Gastroesophageal sphincter (tissue), 3 donors: ENCODE measurements around the gene ATL3.

Source experiments
- POLR2A ChIP-seq, 2 donors: fragments of 450-650 bp; IDR thresholded peaks; one replicate each; pipeline ENCODE4 v1.6.1; 2017; ENCODE audit warnings: antibody characterized with exemption in 2 of 2, mild to moderate bottlenecking in 2 of 2, moderate library complexity in 1 of 2
- POLR2AphosphoS5 ChIP-seq: sonication (generic); formaldehyde crosslinking; IDR thresholded peaks from one replicate; pipeline ENCODE4 v1.6.1; 2017; ENCODE audit warnings: antibody characterized with exemption
- TF ChIP-seq, protein P1 (sequence below), 4 experiments: fragments of 200-600 bp in 2 of 4; fragments of 450-650 bp in 2 of 4; sonication (generic) in 1 of 4; IDR thresholded peaks; one replicate each; pipeline ENCODE4 v1.5.1; 2017 to 2019; ENCODE audit warnings: antibody characterized with exemption in 4 of 4, mild to moderate bottlenecking in 2 of 4, moderate library complexity in 2 of 4

GRCh38 chr11:63610604-63611394, 60.4 kb downstream of the ATL3 start:
- no peak for TF ChIP-seq POLR2A (IDR thresholded peaks at IDR 0.05)
- TF ChIP-seq, protein P1, sequence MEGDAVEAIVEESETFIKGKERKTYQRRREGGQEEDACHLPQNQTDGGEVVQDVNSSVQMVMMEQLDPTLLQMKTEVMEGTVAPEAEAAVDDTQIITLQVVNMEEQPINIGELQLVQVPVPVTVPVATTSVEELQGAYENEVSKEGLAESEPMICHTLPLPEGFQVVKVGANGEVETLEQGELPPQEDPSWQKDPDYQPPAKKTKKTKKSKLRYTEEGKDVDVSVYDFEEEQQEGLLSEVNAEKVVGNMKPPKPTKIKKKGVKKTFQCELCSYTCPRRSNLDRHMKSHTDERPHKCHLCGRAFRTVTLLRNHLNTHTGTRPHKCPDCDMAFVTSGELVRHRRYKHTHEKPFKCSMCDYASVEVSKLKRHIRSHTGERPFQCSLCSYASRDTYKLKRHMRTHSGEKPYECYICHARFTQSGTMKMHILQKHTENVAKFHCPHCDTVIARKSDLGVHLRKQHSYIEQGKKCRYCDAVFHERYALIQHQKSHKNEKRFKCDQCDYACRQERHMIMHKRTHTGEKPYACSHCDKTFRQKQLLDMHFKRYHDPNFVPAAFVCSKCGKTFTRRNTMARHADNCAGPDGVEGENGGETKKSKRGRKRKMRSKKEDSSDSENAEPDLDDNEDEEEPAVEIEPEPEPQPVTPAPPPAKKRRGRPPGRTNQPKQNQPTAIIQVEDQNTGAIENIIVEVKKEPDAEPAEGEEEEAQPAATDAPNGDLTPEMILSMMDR (IDR thresholded peaks at IDR 0.05): peak in 2 of 4 experiments; percentile 20 to 25
- no peak for TF ChIP-seq POLR2AphosphoS5
